Hematopoietic multipotent progenitor cell treated with erythropoietin and hydrocortisone succinate and interleukin-3 and kit ligand, for 6 days (in vitro differentiated cells): ENCODE results near the gene TMEM238.

Experiments used
- DNase-seq: peaks from one replicate; pipeline ENCODE4 v3.0.0-alpha.2; 2015

The TMEM238 gene

GRCh38 chr19:55400281-55401087 lies 16.4 kb upstream of the TMEM238 start:
- DNase-seq = peak; percentile 3

GRCh38 chr19:55398200-55398925 lies 14.3 kb upstream of the TMEM238 start:
- DNase-seq = no peak

- DNase-seq = no peak
These were observed 9.0 kb upstream of the TMEM238 start for GRCh38 chr19:55392820-55393761.

- no peak for DNase-seq
These were observed 7.9 kb upstream of the TMEM238 start for GRCh38 chr19:55391702-55392615.

- peak; percentile 67 for DNase-seq
These were observed 7.1 kb upstream of the TMEM238 start for GRCh38 chr19:55391191-55391670.

- no peak for DNase-seq
These were observed 6.4 kb upstream of the TMEM238 start for GRCh38 chr19:55390461-55390880.

GRCh38 chr19:55389386-55390317 lies 5.6 kb upstream of the TMEM238 start:
- no peak for DNase-seq

- DNase-seq = no peak
These were observed 3.8 kb upstream of the TMEM238 start for GRCh38 chr19:55387736-55388497.

GRCh38 chr19:55386493-55386971 lies 2.4 kb upstream of the TMEM238 start:
- DNase-seq = peak; percentile 36

- peak; percentile 99 for DNase-seq
These were observed 1.8 kb upstream of the TMEM238 start, which contains the start of gene RPL28 for GRCh38 chr19:55385724-55386492. Gene RPL28 (plus strand): TSS chr19:55385932. CDS start chr19:55386358, 426 bp downstream.

GRCh38 chr19:55384920-55385723 lies 1.0 kb upstream of the TMEM238 start:
- peak; percentile 98 for DNase-seq

GRCh38 chr19:55383279-55384130 lies 587 bp downstream of the TMEM238 start:
- DNase-seq = peak; percentile 77

- DNase-seq = no peak
These were observed 1.5 kb downstream of the TMEM238 start for GRCh38 chr19:55382522-55383054.

GRCh38 chr19:55382013-55382412 lies 2.1 kb downstream of the TMEM238 start:
- no peak for DNase-seq

GRCh38 chr19:55379174-55379573 lies 4.9 kb downstream of the TMEM238 start:
- no peak for DNase-seq

GRCh38 chr19:55377356-55378131 lies 6.5 kb downstream of the TMEM238 start:
- no peak for DNase-seq
